Neural cell (in vitro differentiated cells): ENCODE results near the gene IFI44. TPM values are rescaled to one million over a fixed set of nuclear protein-coding genes. Genes with fewer than 3 reads are reported as not detected.

Experiments used
- H2AFZ ChIP-seq: fragments of 200-600, 300-800 bp; sonication (generic), shearing (Covaris generic); 2 replicates; pipeline ENCODE4 v1.6.0; 2014; ENCODE audit warnings: low read depth, mild to moderate bottlenecking, antibody characterized with exemption, low read length, moderate library complexity
- H3F3A ChIP-seq: fragments of 200-600 bp; shearing (Covaris generic); 2 replicates; pipeline ENCODE4 v1.6.1; 2016; ENCODE audit warnings: mild to moderate bottlenecking, moderate library complexity, mixed read lengths, antibody characterized with exemption, low read length; ENCODE audit not compliant: insufficient read depth, poor library complexity, severe bottlenecking
- H3K27ac ChIP-seq: fragments of 200-600, 300-800 bp; sonication (generic), shearing (Covaris generic); 2 replicates; pipeline ENCODE4 v1.5.1; 2014; ENCODE audit warnings: mild to moderate bottlenecking, low read length, moderate library complexity
- H3K27me3 ChIP-seq: fragments of 300-800, 200-600 bp; sonication (generic), shearing (Covaris generic); 2 replicates; pipeline ENCODE4 v1.6.0; 2014; ENCODE audit warnings: mild to moderate bottlenecking, low read depth, low read length, moderate library complexity; ENCODE audit not compliant: insufficient read depth
- H3K36me3 ChIP-seq: fragments of 300-800, 200-600 bp; sonication (generic), shearing (Covaris generic); 2 replicates; pipeline ENCODE4 v1.5.1; 2014; ENCODE audit warnings: mild to moderate bottlenecking, antibody characterized with exemption, low read length, moderate library complexity; ENCODE audit not compliant: insufficient read depth
- H3K4me2 ChIP-seq: fragments of 300-800, 200-600 bp; sonication (generic), shearing (Covaris generic); 2 replicates; pipeline ENCODE4 v1.6.0; 2014; ENCODE audit warnings: mild to moderate bottlenecking, low read length
- H3K4me3 ChIP-seq: fragments of 300-800, 200-600 bp; sonication (generic), shearing (Covaris generic); 2 replicates; pipeline ENCODE4 v1.5.1; 2014; ENCODE audit warnings: mild to moderate bottlenecking, low read length, moderate library complexity
- H3K79me2 ChIP-seq: fragments of 200-600 bp; shearing (Covaris generic); replicated peaks from 2 replicates; pipeline ENCODE4 v1.6.0; 2014; ENCODE audit warnings: mild to moderate bottlenecking, low read length, moderate library complexity; ENCODE audit not compliant: insufficient read depth
- H3K9ac ChIP-seq: fragments of 300-800, 200-600 bp; sonication (generic), shearing (Covaris generic); 2 replicates; pipeline ENCODE4 v1.6.1; 2016; ENCODE audit warnings: mild to moderate bottlenecking, low read length, mixed read lengths
- H3K9me2 ChIP-seq: fragments of 200-600 bp; shearing (Covaris generic); 2 replicates; pipeline ENCODE4 v1.6.1; 2016; ENCODE audit warnings: mild to moderate bottlenecking, low read length, mixed read lengths; ENCODE audit not compliant: insufficient read depth
- H3K9me3 ChIP-seq: fragments of 200-600, 300-800 bp; sonication (generic), shearing (Covaris generic); 2 replicates; pipeline ENCODE4 v1.6.1; 2016; ENCODE audit warnings: mild to moderate bottlenecking, mixed run types, low read length, moderate library complexity, mixed read lengths
- H4K20me1 ChIP-seq: fragments of 200-600 bp; shearing (Covaris generic); 2 replicates; pipeline ENCODE4 v1.6.1; 2016; ENCODE audit warnings: mild to moderate bottlenecking, mixed run types; ENCODE audit not compliant: insufficient read depth
- EP300 ChIP-seq: fragments of 450-650 bp; conservative IDR thresholded peaks from 2 replicates; pipeline ENCODE4 v1.6.1; 2014; ENCODE audit warnings: antibody characterized with exemption, mild to moderate bottlenecking, moderate library complexity; ENCODE audit not compliant: poor library complexity, severe bottlenecking
- EZH2 ChIP-seq: fragments of 200-600, 300-800 bp; shearing (Covaris generic), sonication (generic); IDR thresholded peaks from 2 replicates; pipeline ENCODE4 v1.6.1; 2014; ENCODE audit warnings: antibody characterized with exemption, low read length, borderline replicate concordance, mild to moderate bottlenecking; ENCODE audit not compliant: insufficient read depth, poor library complexity, severe bottlenecking
- MXI1 ChIP-seq: fragments of 450-650 bp; conservative IDR thresholded peaks from 2 replicates; pipeline ENCODE4 v1.6.1; 2014; ENCODE audit warnings: antibody characterized with exemption, mild to moderate bottlenecking; ENCODE audit not compliant: poor library complexity, severe bottlenecking
- POLR2AphosphoS5 ChIP-seq: IDR thresholded peaks from 2 replicates; pipeline ENCODE4 v1.6.1; 2012
- RAD21 ChIP-seq: fragments of 450-650 bp; conservative IDR thresholded peaks from 2 replicates; pipeline ENCODE4 v1.6.1; 2014; ENCODE audit warnings: antibody characterized with exemption, mild to moderate bottlenecking, moderate library complexity
- SMC3 ChIP-seq: fragments of 450-650 bp; conservative IDR thresholded peaks from 2 replicates; pipeline ENCODE4 v1.6.1; 2014; ENCODE audit warnings: antibody characterized with exemption, mild to moderate bottlenecking, moderate library complexity; ENCODE audit not compliant: poor library complexity
- TAF1 ChIP-seq: IDR thresholded peaks from 2 replicates; pipeline ENCODE4 v1.6.1; 2012; ENCODE audit warnings: low read depth
- polyA plus RNA-seq: library from polyadenylated mRNA; depleted of rRNA; stranded (reverse); fragments of >200 nt; gene quantifications from 2 replicates; pipeline ENCODE4 v1.2.3, GENCODE V29; 2014
- TF ChIP-seq, protein P1 (sequence below): fragments of 450-650 bp; IDR thresholded peaks from 2 replicates; pipeline ENCODE4 v1.5.1; 2014; ENCODE audit warnings: antibody characterized with exemption, mild to moderate bottlenecking, moderate library complexity; ENCODE audit not compliant: poor library complexity, severe bottlenecking
- TF ChIP-seq, protein P2 (sequence below): IDR thresholded peaks from 2 replicates; pipeline ENCODE4 v1.6.1; 2012; ENCODE audit warnings: borderline replicate concordance

Gene IFI44
- polyA plus RNA-seq, 1 donor from 2014 or later: not detected

DNA sequence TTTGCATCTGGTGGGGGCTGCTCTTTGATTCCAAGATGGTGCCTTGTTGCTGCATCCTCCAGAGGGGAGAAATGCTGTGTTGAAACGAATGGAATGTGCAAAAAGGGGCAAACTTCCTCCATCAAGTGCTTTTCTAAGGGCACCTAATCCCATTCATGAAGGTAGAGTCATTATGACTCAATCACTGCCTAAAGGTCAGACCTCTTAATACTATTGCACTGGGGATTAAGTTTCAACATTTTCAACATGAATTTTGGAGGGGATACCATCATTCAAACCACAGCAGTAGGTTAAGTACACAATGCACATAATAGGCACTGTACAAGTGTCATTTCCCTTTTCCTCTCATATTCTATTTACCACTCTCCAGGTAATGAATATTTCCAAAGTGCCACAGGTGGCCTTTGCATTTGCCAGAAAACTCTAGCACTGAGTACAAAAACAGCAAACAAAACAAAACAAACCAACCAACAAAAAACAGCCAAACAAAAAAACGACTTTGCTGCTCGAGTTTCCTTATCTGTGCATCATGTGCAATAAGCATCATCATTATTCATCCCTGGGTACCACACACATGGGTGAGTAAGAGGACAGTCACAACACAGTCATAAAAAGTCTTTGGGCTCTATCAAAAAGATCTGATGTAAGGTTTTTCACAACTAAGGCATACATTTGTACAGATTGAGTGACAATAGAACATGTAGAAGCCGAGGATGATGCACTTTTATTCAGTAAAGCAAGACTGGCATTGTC is 42.5 kb downstream of the IFI44 start:
- Histone ChIP-seq H2AFZ (no peak overlapping the region), H3K27me3 (no peaks in the 10 kb centered on the region), H3K9me3 (no peaks in the 10 kb centered on the region), H4K20me1 (no peaks in the 10 kb centered on the region), H3K36me3 (no peaks in the 10 kb centered on the region), H3F3A (no peaks in the 10 kb centered on the region), H3K4me3 (no peak overlapping the region), H3K9ac (no peak overlapping the region), H3K27ac (no peak overlapping the region), H3K9me2 (no peaks in the 10 kb centered on the region), H3K79me2 (no peaks in the 10 kb centered on the region), H3K4me2 (no peak overlapping the region)
- TF ChIP-seq MXI1: no peak
- no peak for TF ChIP-seq EZH2
- TF ChIP-seq, protein P1, sequence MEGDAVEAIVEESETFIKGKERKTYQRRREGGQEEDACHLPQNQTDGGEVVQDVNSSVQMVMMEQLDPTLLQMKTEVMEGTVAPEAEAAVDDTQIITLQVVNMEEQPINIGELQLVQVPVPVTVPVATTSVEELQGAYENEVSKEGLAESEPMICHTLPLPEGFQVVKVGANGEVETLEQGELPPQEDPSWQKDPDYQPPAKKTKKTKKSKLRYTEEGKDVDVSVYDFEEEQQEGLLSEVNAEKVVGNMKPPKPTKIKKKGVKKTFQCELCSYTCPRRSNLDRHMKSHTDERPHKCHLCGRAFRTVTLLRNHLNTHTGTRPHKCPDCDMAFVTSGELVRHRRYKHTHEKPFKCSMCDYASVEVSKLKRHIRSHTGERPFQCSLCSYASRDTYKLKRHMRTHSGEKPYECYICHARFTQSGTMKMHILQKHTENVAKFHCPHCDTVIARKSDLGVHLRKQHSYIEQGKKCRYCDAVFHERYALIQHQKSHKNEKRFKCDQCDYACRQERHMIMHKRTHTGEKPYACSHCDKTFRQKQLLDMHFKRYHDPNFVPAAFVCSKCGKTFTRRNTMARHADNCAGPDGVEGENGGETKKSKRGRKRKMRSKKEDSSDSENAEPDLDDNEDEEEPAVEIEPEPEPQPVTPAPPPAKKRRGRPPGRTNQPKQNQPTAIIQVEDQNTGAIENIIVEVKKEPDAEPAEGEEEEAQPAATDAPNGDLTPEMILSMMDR: no peak
- TF ChIP-seq POLR2AphosphoS5: no peak
- TF ChIP-seq RAD21: no peak
- TF ChIP-seq EP300: no peak
- TF ChIP-seq, protein P2, sequence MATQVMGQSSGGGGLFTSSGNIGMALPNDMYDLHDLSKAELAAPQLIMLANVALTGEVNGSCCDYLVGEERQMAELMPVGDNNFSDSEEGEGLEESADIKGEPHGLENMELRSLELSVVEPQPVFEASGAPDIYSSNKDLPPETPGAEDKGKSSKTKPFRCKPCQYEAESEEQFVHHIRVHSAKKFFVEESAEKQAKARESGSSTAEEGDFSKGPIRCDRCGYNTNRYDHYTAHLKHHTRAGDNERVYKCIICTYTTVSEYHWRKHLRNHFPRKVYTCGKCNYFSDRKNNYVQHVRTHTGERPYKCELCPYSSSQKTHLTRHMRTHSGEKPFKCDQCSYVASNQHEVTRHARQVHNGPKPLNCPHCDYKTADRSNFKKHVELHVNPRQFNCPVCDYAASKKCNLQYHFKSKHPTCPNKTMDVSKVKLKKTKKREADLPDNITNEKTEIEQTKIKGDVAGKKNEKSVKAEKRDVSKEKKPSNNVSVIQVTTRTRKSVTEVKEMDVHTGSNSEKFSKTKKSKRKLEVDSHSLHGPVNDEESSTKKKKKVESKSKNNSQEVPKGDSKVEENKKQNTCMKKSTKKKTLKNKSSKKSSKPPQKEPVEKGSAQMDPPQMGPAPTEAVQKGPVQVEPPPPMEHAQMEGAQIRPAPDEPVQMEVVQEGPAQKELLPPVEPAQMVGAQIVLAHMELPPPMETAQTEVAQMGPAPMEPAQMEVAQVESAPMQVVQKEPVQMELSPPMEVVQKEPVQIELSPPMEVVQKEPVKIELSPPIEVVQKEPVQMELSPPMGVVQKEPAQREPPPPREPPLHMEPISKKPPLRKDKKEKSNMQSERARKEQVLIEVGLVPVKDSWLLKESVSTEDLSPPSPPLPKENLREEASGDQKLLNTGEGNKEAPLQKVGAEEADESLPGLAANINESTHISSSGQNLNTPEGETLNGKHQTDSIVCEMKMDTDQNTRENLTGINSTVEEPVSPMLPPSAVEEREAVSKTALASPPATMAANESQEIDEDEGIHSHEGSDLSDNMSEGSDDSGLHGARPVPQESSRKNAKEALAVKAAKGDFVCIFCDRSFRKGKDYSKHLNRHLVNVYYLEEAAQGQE: no peak
- no peak for TF ChIP-seq SMC3
- no peak for TF ChIP-seq TAF1

DNA sequence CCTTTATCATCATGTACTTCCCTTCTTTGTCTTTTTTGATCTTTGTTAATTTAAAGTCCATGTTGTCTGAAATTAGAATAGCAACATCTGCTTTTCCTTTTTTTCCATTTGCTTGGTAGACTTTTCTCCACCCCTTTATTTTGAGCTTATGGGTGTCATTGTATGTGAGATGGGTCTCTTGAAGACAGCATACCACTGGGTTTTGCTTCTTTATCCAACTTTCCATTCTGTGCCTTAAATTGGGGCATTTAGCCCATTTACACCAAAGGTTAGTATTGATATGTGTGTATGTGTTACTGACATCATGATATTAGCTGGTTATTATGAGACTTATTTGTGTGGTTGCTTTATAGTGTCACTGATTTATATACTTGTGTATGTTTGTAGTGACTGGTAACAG is 50.2 kb downstream of the IFI44 start:
- Histone ChIP-seq H2AFZ (no peak overlapping the region), H3K9me3 (no peaks in the 10 kb centered on the region), H3K27me3 (no peaks in the 10 kb centered on the region), H3K36me3 (no peaks in the 10 kb centered on the region), H3K79me2 (no peaks in the 10 kb centered on the region), H3K27ac (no peak overlapping the region), H3K9ac (no peak overlapping the region), H3K9me2 (no peaks in the 10 kb centered on the region), H3K4me3 (no peak overlapping the region), H4K20me1 (no peaks in the 10 kb centered on the region), H3F3A (no peaks in the 10 kb centered on the region), H3K4me2 (no peak overlapping the region)
- TF ChIP-seq RAD21 (no peak), MXI1 (no peak), EP300 (no peak), POLR2AphosphoS5 (no peak)
- TF ChIP-seq, protein P1: no peak
